Breast epithelium (tissue), 3 donors: ENCODE measurements around the gene MAPK14.

ENCODE experiments used
- CTCF ChIP-seq, 3 donors: fragments of 450-650 bp; IDR thresholded peaks; one replicate each; pipeline ENCODE4 v1.5.1; 2016 to 2017; ENCODE audit warnings: antibody characterized with exemption in 3 of 3, mild to moderate bottlenecking in 3 of 3, moderate library complexity in 3 of 3
- POLR2AphosphoS5 ChIP-seq, 3 donors: sonication (generic); formaldehyde crosslinking; IDR thresholded peaks; one replicate each; pipeline ENCODE4 v1.6.1; 2017; ENCODE audit warnings: antibody characterized with exemption in 3 of 3

- TF ChIP-seq CTCF (IDR thresholded peaks at IDR 0.05): no peak
- no peak for TF ChIP-seq POLR2AphosphoS5 (IDR thresholded peaks at IDR 0.05)
These were observed 74.1 kb downstream of the MAPK14 start for GRCh38 chr6:36101691-36102090.
